ENCODE data around the gene ATF7IP2. TPM values are rescaled to one million over a fixed set of nuclear protein-coding genes. Genes with fewer than 3 reads are reported as not detected.
"Not testable (repeated sequence)": the region's sequence is repeated elsewhere in the genome, so short reads cannot be mapped to it uniquely, and the experiment has no call there.

The ATF7IP2 gene
- total RNA-seq, 1 donor from 2014 or later = 50.6 TPM

DNA sequence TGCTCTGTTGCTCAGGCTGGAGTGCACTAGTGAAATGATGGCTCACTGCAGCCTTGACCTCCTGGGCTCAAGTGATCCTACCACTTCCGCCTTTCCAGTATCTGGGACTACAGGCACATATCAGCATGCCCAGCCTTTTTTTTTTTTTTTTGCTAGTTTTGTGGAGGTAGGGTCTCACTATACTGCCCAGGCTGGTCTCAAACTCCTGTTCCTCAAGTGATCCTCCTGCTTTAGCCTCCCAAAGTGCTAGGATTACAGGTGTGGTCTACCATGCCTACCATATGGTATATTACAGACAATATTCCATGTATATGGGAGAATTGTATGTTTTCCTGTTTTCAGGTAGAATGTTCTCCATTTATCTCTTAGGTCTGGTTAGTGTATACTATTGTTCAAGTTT, 12.3 kb upstream of the ATF7IP2 start:
- intact Hi-C loops (cut with micrococcal nuclease) = no loop called here

DNA sequence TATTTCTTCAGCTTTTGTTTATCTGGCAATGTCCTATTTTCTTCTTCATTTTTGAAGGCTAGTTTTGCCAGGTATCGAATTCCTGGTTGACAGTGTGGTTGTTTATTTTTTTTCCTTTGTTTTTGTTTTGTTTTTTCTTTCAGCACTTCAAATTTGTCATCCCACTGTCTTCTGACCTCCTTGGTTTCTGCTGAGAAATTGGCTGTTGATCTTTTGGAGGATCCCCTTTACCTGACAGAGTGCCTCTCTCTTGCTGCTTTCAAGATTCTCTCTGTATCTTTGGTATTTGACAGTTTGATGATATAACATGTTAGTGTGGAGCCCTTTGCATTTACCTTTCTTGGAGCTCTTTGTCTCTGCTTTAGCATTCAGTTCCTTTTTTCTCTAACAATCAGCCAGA, 9.6 kb upstream of the ATF7IP2 start:
- intact Hi-C loops (cut with micrococcal nuclease) = no loop called here

DNA sequence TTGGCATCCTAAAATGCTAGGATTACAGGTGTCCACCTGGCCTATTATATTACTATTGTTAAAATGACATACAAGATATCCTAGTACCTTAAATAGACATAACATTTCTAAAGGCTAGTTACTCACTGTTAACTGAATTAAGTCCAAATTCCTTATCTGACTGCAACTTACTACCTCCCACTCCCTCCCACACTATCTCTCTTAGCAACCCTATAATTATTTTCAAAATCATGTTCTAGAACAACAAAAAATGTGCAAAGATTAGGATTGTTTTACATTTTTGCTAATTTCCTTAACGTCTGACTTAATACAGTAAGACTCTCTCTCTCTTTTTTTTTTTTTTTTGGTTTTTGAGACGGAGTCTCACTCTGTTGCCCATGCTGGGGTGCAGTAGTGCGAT, 2.2 kb upstream of the ATF7IP2 start:
- intact Hi-C loops (cut with micrococcal nuclease) = no loop called here

DNA sequence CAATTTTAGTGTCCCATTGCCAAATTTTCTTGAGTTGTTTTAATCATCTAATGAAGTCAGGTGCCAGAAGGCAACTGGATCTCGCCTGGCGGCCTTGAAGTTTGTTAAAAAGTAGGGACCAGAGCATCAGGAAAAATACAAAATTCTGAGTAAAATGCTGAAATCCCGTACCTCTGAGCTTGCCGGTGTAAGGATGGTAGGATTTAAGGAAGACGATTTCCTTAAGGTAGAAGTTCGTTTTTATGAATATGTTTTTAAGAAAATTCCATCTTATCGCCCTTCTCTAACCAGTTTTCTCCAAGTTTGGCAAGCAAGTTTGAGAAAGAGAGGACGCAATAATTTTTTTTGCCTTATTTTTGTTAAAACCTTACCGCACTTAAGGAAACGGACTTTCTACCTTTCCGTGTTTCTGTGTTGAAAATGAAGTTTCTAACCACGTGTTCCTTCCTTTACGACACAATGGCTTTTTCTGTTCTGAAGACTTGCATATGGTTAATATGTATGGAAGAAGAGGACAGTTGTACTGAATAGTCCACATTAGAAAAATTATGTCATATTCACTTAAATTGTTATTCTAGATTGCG, 748 bp downstream of the ATF7IP2 start:
- intact Hi-C loops (cut with micrococcal nuclease) = loop anchor here (2.0 to 5.0 kb wide), 6 partner anchors 58 to 1294 kb away; partner anchors contain the start of genes CLEC16A and HAPSTR1

DNA sequence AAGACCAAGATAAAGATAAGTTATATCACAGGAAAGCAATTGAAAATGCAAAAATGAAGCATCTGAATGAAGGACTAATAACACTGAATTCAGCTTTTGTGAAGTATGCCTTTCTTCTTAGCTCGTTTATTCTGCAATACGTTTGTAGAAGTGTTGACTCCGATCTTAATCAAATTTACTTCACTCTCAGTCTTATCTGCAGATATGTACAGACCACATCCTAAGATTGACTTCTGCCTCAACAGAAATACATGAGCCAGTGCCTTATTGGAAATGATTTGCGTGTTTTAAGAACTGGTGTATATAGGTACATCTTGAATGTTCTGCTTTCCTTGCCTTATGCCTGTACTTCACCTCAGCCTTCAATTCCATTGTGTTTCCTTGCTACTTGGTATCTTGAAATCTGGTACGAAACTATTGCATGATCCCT, 1.3 kb downstream of the ATF7IP2 start:
- intact Hi-C loops (cut with micrococcal nuclease) = loop anchor here (2.0 to 5.0 kb wide), 6 partner anchors 58 to 1295 kb away; partner anchors contain the start of genes CLEC16A and HAPSTR1

DNA sequence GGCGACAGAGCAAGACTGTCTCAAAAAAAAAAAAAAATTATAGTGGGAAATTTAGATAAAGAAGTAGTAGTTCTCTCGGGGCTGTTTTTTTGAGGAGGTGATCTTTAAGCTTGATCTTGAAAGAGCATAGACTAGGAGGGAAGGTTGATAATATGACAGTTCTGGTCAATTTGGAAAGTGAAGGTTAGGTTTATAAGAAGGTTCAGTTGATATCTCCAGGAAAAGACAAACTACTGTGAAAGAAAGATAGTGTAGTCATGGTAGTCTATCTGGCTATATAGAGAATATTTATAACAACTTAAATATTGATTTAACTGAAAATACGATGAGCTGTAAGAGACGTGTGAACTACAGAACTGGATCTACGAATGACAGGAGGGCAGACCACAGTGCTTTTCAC, 3.1 kb downstream of the ATF7IP2 start:
- intact Hi-C loops (cut with micrococcal nuclease) = loop anchor here (5.0 kb wide), 3 partner anchors 83 to 1297 kb away; partner anchors contain the start of gene HAPSTR1

DNA sequence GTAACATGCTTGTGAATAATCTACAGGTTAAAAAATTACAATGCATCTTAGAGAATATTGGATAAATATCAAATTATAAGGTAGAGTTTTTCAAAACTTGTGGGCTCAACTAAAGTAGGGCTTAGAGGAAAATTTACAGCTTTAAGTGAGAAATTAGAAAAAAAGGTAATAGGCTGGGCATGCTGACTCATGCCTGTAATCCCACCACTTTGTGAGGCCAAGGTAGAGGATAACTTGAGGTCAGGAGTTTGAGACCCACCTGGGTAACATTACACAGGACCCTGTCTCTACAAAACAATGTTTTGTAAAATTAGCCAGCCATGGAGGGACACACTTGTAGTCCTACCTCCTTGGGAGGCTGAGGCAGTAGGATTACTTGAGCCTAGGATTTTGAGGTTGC, 4.5 kb downstream of the ATF7IP2 start:
- intact Hi-C loops (cut with micrococcal nuclease) = no loop called here

DNA sequence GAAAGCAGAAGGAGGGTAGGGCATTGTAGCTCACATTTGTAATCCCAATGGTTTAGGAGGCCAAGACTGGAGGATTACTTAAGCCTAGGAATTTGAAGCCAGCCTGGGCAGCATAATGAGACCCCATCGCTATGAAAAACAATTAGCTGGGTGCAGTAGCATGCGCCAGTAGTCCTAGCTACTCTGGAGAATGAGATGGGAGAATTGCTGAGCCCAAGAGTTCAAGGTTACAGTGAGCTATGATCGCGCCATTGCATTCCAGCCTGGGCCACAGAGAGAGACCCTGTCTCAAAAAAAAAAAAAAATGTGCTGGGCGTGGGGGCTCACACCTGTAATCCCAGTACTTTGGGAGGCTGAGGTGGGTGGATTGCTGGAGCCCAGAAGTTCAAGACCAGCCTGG, 5.0 kb downstream of the ATF7IP2 start:
- intact Hi-C loops (cut with micrococcal nuclease) = no loop called here

DNA sequence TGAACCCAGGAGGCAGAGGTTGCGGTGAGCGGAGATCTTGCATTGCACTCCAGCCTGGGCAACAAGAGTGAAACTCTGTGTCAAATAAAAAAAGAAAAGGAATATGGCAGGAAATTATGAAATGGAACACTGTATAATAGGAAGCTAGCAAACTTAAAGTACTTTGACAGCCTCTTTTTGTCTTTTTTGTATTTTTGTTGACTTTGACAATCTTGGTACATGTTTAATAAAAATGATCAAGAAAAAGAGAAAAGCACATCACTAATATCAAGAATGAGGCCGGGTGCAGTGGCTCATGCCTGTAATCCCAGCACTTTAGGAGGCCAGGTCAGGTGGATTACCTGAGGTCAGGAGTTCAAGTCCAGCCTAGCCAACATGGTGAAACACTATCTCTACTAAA, 5.5 kb downstream of the ATF7IP2 start:
- intact Hi-C loops (cut with micrococcal nuclease) = no loop called here

DNA sequence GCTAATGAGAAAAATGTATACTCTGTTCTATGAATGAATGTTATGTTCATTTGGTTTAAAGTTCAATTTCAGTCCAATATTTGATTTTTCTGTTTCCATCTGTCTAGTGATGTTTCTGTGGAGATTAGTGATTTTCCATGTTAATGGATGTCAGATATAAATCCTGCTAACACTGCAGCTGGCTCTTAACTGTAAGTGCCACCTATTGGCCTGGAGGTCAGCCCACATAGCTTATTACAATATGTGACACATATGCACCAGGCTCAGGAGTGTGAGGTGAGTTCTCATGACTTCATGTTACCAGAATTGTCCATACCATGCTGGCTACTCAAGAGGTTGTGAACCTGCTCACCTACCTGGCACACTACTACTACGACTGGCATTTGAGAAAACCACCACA, 17.1 kb downstream of the ATF7IP2 start:
- intact Hi-C loops (cut with micrococcal nuclease) = no loop called here

DNA sequence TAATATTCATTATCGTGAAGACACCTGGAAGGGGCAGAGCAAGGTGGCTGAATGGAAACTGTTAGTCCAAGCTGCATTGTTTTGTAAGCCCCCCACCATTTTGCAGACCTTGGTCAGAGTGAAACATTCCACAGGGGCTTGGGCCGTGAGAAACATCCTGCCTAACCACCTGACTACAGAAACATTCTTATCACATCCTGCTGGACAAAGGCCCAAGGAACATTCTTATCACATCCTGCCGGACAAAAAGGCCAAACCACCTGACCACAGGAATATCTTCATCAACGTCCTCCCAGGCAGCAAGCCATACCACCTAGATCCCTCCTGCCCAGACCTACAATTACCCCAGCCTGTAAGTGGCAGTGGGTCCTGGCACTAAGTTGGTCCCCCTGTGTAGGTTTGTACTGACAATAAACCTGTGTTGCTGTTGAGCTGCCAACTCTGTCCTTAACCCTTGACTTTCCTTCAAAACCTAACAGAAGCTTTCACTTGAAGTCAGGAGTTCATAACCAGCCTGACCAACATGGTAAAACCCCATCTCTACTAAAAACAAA, 19.6 kb downstream of the ATF7IP2 start:
- intact Hi-C loops (cut with micrococcal nuclease) = no loop called here

DNA sequence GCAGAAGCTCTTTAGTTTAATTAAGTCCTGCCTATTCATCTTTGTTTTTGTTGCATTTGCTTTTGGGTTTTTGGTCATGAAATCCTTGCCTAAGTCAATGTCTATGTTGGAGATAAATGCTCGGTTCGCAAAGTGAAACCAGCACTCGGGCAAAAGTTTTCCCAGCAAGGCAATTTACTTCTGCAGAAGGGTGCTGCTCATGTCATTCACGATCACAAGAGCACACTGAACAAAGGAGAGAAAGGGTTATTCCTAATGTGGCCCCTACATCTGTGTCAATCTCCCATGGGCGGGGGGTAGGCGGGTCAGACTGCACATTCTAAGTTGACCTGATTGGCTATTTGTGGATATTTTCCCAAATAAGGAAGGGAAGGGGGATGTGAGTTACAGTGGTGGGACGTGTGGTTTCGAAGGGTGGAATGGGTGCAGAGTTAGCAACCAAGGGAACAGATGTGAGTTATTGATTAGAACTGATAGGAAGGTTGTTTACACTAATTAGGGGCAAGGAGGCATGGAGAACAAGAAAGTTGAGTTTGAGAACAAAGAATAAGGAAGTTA, 23.0 kb downstream of the ATF7IP2 start:
- intact Hi-C loops (cut with micrococcal nuclease) = no loop called here

DNA sequence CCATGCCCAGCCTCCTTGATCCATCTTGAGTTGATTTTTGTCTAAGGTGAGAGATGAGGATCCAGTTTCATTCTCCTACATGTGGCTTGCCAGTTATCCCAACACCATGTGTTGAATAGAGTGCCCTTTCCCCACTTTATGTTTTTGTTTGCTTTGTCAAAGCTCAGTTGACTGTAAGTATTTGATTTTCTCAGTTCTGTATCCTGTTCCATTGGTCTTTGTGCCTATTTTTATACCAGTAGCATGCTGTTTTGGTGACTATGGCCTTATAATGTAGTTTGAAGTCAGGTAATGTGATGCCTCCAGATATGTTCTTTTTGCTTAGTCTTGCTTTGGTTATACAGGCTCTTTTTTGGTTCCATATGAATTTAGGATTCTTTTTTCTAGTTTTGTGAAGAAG, 23.9 kb downstream of the ATF7IP2 start:
- intact Hi-C loops (cut with micrococcal nuclease) = not testable (repeated sequence)

DNA sequence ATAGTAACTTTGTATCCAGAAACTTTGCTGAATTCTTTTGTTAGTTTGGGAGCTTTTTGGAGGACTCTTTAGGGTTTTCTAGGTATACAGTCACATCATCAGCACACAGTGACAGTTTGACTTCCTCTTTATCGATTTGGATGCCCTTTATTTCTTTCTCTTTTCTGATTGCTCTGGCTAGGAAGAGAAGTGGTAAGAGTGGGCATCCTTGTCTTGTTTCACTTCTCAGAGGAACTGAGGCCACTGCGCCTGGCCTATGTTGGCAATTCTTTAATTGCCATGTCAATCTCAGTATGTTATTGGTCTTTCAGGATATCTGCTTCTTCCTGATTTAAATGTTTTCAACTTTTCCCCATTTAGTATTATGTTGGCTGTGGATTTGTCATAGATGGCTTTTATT, 24.6 kb downstream of the ATF7IP2 start:
- intact Hi-C loops (cut with micrococcal nuclease) = no loop called here

DNA sequence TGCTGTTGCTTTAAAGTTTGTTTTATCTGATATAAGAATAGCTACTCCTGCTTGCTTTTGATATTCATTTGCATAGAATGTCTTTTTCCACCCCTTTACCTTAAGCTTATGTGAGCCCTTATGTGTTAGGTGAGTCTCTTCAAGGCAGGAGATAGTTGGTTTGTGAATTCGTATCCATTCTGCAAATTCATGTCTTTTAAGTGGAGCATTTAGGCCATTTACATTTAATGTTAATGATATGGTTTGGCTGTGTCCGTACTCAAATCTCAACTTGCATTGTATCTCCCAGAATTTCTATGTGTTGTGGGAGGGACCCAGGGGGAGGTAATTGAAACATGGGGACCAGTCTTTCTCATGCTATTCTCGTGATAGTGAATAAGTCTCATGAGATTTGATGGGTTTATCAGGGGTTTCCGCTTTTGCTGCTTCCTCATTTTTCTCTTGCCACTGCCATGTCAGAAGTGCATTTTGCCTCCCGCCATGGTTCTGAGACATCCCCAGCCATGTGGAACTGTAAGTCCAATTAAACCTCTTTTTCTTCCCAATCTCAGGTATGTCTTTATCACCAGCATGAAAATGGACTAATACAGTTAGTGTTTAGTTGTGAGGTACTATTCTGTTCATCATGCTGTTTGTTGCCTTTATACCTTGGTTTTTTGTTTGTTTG, 27.2 kb downstream of the ATF7IP2 start:
- intact Hi-C loops (cut with micrococcal nuclease) = no loop called here

DNA sequence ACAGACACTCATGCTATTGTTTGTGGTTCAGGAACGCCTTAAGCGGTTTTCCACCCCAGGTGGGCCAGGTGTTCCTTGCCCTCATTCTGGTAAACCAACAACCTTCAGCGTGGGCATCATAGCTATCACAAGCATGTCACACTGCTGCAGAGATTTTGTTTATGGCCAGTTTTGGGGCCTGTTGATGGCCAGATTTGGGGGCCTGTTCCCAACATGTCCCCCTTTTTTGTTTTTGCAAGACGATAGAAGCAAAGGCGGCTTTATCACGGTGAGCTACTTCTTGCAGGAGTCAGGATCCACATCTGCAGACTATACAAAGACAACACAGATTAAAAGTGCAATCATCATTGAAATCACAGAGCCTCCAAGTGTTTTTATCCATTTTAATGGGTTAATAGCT, 32.3 kb downstream of the ATF7IP2 start:
- intact Hi-C loops (cut with micrococcal nuclease) = not testable (repeated sequence)

DNA sequence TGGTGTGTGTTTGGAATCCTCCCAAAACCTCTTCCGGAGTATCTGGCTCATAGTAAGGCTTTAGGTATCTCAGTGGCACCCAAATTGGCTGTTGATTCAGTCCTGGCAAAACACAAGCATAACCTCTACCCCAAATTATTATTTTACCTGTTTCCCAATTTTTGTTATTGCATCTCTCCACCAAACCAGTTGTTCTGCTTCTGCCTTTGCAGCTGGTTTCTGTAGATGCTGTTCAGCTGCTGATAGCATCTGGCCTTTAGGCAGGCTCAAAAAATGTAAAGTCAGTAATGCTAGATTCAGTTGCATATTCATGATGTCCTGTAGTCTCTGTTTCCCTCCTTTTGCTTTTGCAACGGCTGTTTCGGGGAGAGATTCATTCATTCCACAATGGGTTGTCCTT, 33.8 kb downstream of the ATF7IP2 start:
- intact Hi-C loops (cut with micrococcal nuclease) = no loop called here

DNA sequence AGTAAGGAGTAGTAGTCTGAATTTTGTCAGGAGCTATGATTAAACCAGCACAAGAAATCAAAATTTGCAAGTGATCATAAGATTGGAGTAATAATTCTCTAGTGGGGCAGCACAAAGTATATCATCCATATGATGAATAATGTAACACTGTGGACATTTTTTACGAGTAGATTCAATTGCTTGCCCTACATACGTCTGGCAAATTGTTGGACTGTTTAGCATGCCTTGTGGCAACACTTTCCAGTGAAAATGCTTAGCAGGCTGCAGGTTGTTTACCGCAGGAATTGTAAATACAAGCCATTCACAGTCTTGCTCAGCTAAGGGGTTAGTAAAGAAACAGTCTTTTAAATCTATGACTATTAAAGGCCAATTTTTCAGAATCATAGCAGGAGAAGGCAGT, 35.7 kb downstream of the ATF7IP2 start:
- intact Hi-C loops (cut with micrococcal nuclease) = no loop called here

DNA sequence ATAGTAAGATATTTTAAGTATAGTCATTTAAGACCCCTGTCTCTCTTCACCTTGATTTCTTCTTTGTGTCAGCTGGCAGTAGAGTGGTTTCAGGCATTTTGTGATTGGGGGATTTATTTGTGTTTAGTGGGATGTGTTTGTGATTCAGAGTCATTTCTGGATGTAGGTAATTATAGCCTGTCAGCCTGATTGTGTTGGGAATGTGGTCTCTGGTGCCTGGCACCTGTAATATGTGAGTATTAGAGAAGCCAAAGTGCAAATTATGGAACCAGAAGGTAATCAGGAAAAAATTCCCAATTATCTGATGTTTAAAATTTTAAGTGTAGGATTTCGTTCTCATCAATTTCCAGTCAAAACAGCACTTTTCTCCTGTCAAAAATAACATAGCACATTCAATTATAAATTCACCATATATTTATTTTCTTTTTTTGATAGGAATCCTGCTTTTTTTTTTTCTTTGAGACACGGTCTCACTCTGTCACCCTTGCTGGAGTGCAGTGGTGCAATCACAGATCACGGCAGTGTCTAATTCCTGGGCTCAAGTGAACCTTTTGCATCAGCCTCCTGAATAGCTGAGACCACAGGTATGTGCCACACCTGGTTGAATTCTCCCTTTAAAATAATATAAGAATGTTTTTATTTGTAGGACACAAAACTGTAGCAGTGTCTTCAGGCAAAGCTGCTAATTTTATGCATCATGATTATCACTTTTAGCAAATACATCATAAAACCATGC, 42.7 kb downstream of the ATF7IP2 start:
- intact Hi-C loops (cut with micrococcal nuclease) = no loop called here

DNA sequence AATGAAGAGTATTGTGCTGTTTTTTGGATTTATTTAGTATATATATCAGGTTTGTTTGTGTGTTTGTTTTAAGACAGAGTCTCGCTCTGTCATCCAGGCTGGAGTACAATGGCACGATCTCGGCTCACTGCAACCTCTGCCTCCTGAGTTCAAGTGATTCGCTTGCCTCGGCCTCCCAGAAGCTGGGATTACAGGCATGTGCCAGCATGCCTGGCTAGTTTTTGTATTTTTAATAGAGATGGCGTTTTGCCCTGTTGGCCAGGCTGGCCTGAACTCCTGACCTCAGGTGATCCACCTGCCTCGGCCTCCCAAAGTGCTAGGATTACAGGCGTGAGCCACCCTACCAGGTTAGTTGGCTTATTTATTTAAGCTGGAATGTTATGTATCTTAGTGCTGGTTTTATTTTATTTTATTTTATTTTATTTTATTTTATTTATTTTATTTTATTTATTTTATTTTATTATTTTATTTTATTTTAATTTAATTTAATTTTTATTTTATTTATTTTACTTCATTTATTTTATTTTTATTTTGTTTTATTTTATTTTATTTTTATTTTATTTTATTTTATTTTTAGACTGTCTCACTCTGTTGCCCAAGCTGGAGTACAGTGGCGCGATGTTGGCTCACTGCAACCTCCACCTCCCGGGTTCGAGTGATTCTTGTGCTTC, 43.6 kb downstream of the ATF7IP2 start:
- intact Hi-C loops (cut with micrococcal nuclease) = not testable (repeated sequence)

DNA sequence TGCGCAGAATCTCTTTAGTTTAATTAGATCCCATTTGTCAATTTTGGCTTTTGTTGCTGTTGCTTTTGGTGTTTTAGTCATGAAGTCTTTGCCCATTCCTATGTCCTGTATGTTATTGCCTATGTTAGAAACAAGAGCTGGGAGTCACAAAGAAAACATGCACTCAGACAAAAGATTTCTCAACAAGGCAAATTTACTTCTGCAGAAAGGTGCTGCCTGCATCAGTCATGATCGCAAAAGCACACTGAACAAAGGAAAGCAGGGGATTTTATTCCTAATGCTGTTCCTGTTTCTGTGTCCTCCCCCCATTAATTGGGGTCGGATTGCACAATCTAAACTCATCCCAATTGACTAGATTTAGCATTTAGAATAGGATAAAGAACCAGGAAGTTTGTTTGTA, 55.9 kb downstream of the ATF7IP2 start:
- intact Hi-C loops (cut with micrococcal nuclease) = no loop called here
